GM19438 (cell line): Measurements from ENCODE around the gene FCMR.

ENCODE experiments used
- ATAC-seq: cut with Tn5 transposase; IDR thresholded peaks from one replicate; pipeline ENCODE4 v1.9.1; 2021; ENCODE audit warnings: low read depth; ENCODE audit not compliant: unreplicated experiment

Gene FCMR, protein sequence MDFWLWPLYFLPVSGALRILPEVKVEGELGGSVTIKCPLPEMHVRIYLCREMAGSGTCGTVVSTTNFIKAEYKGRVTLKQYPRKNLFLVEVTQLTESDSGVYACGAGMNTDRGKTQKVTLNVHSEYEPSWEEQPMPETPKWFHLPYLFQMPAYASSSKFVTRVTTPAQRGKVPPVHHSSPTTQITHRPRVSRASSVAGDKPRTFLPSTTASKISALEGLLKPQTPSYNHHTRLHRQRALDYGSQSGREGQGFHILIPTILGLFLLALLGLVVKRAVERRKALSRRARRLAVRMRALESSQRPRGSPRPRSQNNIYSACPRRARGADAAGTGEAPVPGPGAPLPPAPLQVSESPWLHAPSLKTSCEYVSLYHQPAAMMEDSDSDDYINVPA

GRCh38 chr1:206921772-206922265 is at the start of gene FCMR:
Gene FCMR (minus strand): TSS chr1:206921941. CDS start chr1:206921854, 87 bp downstream.
- ATAC-seq: peak; percentile 27

DNA sequence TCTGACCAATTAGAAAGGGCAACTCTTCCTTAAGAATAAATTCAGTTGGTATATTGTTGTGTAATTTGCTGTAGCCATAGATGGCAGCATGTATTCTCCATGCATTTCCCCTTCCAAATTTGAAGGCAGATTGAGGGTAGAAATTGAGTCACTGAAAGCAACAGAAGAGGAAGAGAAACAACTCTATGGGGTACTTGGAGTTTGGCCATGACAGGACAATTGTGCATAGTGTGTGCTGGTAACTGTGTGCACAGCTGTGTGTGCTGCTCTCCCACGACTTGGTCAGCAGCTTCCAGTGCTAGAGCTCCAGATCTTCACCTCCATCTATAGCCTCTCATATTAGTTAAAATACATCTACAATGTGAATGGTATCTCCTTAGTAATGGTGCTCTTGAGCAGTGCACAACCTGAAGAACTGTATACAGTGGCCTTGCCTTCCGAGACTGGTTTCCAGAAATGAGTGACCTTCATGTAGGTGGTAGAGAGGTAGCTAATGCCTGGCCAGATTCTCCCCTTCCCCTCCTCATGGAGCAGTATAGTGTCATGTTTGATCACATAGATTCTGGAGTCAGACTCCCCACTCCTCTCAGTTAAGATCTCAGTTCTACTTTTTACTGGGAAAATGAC is 49.4 kb upstream of the FCMR start:
- no peak for ATAC-seq

- ATAC-seq: no peak
Measured at GRCh38 chr1:206970446-206970845, 48.7 kb upstream of the FCMR start, which contains the start of gene FCAMR. Gene FCAMR (minus strand): TSS chr1:206970460. CDS start chr1:206970125, 335 bp downstream.

DNA sequence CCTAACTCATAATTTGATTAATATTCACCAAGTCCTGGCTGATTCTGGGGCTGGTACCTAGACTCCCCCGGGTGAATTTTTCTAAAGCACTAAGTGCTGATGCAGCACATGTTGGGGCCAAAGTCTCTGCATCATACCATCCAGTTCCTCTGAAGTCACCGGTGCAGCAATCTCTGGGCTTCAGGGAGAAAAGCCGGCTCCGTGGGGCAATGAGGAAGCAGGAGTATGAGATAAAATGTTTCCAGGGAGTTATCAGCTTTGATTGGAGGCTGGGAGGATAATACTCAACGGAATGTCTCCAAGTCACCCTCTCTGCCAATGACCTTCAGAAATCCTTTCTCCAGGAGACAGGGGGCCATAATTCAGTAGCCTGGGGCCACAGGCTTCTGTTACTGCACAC is 47.3 kb upstream of the FCMR start:
- no peak for ATAC-seq

DNA sequence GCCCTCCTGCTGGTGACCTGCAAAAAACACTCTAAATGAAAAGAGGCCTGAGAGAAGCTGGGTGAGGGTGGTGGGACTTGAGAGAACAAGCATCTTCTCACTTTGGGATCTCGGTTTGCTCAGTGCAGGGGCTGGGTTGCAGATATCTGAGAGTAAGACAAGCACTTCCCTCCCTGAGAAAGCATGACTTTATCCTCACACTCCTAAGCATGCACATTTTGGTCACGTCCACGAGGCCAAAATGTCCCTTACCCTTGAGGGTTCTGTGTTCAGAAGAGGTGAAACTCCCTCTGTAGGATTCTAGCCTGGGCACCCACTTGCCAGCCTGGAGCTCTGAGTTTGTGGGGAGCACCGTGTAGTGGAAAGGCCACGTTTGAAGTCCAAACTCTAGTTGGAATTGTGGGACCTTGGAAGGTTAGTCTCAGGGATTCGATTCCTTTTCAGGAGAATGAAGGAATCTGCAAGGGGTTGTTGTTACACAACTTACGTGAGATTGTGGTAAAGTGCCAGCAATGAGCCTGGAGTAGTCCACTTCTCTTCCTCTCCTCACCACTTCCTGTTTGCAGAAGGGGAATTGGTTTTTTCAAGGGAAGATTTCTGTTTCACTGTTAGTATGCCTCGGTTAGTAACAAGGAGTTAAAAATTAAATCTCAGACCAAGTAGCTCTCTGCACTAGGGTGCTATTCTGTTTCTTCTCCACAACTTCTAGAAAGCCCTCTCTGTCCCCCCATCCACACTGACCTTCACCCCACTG is 45.5 kb upstream of the FCMR start:
- peak; percentile 62 for ATAC-seq

DNA sequence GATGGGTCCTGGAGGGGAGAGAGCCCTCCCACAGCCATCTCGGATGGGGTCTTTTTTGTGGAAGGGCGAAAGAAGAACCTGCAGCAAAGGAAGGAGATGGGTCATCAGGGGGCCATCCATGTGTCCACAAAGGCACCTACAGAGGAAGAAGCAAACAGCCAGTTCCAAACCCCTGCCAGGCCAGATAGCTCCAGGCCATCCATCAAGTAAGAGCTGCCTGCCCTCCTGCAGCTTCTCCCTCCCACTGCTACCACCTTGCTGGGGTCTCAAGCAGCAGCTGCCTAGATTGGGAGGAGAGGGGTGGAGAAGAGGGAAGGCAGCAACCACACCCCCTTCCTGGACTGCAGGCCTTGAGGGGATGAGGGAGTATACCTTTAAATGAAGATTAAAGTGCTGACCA is 44.0 kb upstream of the FCMR start:
- no peak for ATAC-seq

DNA sequence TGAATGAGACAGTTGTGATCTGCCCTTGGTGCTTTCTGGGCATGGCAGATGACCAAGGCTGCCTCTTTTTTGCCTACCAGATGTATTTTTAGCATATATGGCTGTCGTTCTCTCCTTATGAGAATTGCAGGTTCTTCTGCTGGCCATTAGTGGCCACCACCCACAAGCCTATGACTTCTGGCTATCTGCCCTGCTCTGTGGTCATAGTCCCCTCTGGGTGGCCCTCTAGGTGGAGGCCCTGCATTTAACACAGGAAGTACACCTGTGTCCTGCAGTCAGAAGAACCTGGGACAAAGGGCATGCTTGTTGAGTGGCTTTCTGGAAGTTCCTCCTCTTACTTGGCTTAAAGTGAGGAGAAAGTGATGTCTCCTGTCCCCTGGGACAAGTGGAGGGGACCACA is 42.0 kb upstream of the FCMR start:
- ATAC-seq: no peak

DNA sequence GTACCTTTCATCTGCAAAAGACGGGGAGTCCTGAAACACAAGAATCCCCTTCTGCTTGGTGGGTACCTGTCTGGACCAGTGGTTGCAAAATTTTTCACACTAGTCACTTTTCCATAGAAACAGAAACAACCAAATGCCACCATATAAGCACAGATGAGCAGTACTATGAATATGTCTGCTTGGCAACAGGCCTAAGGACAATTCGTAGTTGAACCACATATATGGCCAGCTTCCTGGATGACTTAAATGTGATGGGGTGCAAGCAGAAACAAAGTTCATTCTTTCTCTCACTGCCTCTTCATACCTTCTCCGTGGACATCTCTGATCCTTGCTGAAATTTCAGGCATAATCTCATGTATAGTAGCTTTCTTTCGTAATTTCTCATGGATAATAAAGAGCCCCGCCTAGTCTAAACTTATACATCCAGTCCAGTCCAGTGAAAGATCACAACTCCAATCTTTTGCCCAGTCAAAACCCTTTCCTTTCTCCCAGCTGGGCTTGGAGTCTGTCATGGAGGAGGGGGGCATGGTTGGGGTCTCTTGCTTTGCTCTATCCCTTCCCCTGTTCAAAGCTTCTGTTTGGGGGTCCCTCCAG is 41.5 kb upstream of the FCMR start:
- no peak for ATAC-seq

- no peak for ATAC-seq
Measured at GRCh38 chr1:206962272-206962671, 40.5 kb upstream of the FCMR start.

DNA sequence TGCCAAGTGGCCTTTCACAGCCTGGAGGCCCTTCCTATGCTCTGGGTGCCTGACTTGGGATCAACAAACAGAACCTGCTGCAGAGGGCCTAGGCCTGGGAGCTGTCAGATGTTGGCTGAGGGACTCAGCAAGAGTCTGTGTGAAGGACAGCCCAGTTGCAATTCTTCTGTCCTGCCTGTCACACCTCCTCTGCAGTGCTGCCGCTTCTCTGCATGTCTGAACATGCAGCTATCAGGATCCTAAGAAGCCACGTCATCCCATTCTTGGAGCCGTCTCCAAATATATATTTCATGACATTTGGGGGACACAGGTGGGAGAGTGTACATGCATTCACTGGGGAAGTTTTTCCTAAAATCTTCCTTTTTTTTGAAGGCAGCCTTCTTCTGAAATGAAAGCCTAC is 39.9 kb upstream of the FCMR start:
- no peak for ATAC-seq

DNA sequence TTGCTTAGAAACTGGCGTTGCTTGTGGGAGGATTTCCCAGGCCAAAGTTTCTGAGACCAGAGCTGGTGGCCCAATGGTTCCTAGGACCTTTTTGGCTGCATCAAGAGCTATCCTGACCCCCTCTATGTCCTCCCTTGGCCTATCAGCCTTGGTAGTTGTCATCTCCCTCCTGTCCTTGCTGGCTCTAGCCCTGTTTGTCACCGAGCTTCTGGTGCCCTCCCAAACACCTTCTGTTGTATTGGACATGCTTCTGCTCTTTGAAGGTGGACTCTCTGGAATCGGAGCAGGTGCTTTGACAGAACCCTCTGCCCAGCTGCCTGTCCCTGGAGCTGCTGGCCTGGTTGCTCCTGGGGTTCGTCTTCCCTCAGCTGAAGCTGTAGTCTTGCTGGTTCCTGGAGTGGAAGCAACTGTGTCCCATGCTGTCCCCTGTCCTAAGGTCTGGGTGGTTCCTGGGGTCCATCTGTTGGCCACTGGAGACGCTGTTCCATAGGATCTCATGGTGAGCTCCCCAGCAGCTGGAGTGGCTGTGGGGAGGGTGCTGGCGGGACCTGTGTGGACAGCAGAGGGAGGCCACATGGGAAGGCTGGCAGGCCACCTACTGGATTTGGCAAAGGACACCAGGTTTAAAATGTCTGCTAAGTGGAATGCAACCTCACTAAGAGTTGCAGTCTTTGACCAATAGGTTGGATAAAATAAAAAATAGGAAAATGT is 39.1 kb upstream of the FCMR start:
- no peak for ATAC-seq

GRCh38 chr1:206958144-206958543 is 36.4 kb upstream of the FCMR start:
- no peak for ATAC-seq

DNA sequence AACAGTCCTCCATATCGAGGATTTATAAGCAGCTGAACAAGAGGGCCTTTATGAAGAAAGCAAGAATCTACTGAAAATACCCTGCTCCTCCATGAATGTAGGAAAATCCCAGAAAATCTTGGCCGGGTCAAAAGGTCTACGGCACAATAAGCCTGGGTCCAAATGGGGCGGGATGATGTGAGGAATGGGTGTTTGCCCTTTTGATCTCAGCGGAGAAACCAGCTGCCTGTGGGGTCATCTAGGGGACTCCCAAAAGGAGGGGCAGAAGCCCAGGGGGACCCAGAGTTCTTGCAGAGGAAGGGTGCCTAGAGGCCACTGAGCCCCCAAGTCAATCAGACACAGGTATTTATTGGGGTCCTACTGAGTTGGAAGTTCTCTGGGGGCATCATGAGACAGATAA is 35.9 kb upstream of the FCMR start:
- no peak for ATAC-seq

DNA sequence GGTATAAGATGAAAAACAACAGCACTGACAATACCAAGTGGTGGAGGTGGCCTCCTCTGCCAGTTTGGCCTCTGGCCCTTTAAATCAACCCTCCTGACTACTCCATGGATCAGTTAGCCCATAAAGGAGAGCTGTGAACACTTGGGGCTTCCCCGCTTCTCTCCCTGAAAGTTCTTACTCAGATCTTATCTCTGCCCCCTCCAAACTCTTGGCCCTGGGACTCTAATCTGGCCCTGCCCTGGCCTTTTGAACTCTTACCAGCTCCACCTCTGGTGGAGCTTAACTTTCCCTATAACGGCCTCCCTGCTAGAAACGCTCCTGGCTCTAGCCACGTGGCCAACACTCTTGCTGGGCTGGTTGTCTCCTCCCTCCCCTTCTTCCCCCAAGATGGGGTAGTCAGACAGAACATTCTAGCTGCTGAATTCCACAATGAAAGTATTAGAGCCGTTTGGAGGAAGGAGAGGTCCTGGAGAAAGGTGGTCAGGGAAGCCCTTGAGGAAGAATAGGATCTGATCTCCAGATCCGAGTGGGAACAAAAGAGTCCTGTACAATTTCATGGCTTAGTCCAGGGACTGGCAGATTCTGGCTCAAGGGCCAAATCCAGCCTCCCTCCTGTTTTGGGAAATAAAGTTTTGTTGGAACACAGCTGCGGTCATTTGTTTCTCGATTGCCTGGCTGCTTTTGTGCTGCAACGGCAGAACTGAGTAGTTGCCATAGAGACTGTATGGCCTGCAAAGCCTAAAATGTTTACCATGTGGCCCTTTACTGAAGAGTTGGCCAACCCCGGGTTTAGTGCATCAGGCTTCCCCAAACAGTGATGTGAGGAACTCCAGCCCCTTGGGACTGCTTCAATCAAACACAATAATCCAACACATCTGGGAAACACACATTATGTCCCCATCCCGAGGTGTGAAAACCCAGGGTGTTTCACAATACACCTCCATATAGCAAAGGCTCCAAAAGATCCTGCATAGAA is 34.0 kb upstream of the FCMR start:
- no peak for ATAC-seq

DNA sequence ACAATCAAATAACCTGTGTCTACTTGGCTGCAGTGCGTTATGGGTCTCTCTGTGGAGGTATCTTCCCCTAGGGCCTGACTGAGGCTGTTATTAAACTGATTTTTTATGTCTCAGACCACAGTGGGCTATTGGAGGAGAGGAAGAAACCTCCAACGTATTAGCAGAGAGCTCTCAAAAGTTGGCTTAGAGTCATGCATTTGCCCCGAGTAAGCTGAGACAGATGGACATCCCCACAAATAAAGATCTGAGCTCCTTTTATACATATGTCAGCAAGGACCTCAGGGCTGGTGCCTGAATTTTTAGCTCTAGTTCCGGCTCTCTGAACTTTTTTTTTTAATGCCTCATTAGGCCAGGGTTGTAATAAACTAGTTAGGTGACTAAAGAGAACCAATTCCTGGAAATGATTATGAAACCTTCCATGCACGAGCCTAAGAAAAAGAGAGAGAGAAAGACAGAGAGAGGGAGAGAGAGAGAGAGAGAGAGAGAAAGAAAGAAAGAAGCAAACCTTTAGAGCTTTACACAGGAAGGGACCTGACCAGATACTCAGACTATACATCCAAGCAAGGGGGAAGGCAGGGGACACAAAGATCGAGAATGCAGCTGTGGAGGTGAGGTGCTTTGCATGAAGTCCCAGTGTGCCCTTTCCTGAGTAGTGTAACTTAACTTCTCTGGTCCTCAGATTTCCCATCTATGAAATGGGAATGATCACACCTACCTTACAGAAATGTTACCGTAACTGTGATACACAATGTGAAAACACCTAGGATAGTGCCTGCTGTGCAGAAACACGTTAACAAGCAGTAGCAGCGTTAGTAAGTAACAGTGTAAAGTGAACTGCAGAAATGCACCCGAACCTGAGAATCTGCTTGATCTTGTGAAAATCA is 33.0 kb upstream of the FCMR start:
- ATAC-seq: no peak

DNA sequence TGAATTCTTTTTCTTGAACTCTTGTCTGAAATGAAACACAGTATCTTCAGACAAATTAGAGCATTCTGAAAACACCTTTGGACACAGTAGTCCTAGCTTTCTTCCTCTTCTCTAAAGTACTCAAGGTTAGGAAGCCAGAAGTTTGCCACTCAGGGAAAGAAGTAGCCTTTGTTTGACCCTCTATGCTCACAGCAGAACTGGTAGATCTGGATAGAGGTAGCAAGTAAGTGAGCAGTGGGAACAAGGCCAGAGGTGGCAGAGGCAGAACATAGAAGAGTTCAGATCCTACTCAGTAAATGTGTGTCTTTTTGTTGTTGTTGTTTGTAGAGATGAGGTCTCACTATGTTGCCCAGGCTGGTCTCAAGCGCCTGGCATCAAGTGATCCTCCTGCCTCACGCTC is 31.9 kb upstream of the FCMR start:
- ATAC-seq: no peak

GRCh38 chr1:206953126-206953525 is 31.4 kb upstream of the FCMR start:
- ATAC-seq: no peak

GRCh38 chr1:206952171-206952570 is 30.4 kb upstream of the FCMR start:
- ATAC-seq: no peak
